Erythroblast (primary cell): ENCODE data around the gene VAV2.

ENCODE experiments used
- DNase-seq, 2 experiments: peaks; one replicate each; lab custom pipeline; 2025; lab: John Stamatoyannopoulos, UW
- GATA1 ChIP-seq: IDR thresholded peaks from 2 replicates; pipeline ENCODE4 v1.6.1; 2011; ENCODE audit warnings: low read depth, mild to moderate bottlenecking, control low read depth, low read length, moderate library complexity
- POLR2A ChIP-seq: IDR thresholded peaks from 2 replicates; pipeline ENCODE4 v1.6.1; 2011; ENCODE audit warnings: mild to moderate bottlenecking, low read length

Gene VAV2

DNA sequence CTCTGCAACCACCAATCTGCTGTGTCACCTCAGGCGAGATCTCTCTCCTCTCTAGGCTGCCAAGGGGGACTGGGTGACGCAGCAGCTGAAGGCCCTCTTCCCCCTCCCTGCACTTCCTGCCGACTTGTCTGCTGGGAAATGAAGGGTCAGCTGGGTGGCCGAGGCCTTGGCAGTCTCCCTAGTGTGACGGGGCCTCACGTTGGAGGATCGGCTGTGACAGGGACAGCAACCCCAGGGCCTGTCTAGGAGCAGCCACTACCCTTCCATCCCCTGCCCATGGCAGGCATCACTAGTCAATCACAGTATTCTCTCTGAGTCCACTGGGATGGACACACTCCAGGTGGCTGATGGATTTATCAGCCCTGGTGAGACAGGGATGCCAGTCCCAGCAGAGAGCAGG lies 146.7 kb downstream of the VAV2 start:
- DNase-seq, result no peak
- TF ChIP-seq GATA1, result no peak
- TF ChIP-seq POLR2A, result no peak

DNA sequence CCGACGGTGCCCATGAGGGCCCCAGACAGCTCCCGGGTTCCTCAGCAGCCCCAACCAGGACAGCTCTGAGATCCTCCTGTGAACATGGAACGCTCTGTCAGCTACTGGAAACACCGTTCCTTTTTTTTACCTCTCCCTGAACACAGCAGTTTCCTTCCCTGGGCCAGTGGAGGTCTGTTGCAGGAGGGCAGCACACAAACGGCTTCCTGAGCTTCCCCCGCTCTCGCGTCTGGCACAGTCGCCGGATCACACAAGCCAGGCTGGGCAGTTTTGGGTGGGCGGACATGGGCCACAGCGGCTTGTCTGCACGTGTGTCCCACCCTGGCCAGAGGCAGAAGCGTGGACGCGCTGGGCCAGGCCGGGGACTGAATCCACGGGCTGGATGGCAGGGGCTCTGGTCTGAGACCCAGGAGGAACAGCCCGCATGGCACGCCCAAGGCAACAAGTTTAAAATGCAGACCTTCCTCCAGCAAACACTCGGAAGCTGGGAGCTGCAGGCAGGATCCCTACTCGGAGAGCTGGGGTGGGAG lies 147.2 kb downstream of the VAV2 start:
- TF ChIP-seq GATA1, result no peak
- TF ChIP-seq POLR2A, result no peak
- no peak for DNase-seq

DNA sequence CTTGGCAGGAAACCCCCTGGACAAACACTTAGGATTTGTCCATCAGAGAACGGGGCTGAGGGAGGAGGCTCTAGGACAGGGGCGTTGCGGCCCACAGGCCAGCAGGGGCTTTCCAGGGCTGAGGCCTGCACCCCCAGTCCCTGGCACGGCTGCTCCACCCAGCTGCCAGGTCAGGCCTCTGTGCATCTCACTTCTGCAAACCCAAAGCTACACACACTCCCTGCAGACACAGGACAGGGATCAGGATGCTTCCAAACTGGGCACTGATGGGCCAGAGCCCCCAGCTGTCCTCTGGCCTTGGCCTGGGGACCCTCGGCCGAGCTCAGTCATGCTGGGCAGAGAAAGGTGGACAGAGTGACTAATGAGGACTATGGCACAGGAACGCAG lies 147.7 kb downstream of the VAV2 start:
- DNase-seq, result no peak
- TF ChIP-seq GATA1, result no peak
- no peak for TF ChIP-seq POLR2A

DNA sequence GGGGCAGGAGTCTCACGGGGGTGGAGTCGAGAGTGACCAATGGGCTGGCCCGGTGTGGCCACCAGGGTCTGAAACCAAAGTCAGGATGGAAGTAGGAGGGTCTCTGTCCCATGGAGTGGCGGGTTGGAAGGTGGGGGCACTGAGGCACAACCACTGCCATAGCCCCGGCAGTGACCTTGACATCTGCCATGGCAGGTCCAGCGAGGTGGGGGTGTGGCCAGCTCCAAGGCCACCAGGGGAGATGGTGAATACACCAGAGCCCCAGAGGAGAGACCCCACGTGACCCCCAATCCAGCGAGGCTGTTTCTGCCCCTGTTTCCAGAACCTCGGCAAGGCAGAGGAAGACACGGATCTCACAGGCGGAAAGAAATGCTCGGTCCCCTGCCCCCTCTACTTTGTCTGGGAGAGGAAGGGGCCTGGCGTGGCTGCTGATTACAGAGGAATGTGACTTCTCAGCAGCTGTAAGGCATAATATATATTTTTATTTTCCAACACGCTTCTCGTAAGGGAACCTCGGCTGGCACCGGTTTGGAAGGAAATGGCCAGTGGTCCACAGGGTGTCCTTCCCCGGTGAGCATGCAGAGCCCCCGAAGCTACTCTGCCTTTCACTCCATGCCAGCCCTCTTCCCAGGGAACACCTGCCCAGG lies 148.2 kb downstream of the VAV2 start:
- no peak for TF ChIP-seq POLR2A
- no peak for TF ChIP-seq GATA1
- DNase-seq, result no peak

DNA sequence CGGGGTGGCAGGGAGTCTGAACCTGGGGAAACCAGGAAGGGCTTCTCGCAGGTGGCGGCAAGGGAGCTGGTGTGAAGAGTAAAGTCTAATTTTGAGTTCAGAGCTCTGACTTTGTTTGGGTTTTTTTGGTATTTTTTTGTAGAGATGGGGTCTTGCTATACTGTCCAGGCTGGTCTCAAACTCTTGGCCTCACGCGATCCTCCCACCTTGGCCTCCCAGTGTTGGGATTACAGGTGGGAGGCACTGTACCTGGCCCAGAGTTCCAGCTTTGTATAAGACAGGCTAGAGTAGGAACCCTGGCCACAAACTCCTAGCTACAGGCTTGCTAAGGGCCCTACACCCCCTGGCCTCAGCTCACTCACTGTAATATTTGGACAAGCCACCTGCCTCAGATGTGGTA lies 148.9 kb downstream of the VAV2 start:
- TF ChIP-seq GATA1 (no peak), POLR2A (no peak)
- no peak for DNase-seq

DNA sequence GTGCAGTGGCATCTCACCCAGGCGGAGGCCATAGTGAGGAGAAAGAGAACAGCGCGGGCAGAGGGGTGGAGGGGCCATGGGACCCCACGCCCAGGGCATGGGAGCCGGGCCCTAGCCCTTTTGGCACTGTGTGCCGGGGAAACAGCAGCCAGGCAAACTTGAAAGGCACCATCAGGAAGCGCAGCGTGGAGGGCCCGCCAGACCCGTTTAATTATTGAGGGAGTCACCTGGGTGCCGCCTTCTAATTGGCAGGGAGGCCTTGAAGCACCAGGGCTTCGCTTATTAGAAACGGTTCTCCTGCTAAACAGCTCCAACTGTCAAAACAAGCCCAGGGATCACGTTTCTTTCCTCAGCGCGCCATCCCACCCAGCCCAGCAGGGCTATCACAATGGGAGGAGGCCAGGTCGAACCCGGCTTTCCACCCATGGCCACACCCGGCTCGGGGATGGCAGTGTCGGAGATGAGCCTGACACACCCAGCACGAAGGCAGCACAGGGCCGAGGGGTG lies 149.3 kb downstream of the VAV2 start:
- TF ChIP-seq POLR2A, result no peak
- TF ChIP-seq GATA1, result no peak
- no peak for DNase-seq

DNA sequence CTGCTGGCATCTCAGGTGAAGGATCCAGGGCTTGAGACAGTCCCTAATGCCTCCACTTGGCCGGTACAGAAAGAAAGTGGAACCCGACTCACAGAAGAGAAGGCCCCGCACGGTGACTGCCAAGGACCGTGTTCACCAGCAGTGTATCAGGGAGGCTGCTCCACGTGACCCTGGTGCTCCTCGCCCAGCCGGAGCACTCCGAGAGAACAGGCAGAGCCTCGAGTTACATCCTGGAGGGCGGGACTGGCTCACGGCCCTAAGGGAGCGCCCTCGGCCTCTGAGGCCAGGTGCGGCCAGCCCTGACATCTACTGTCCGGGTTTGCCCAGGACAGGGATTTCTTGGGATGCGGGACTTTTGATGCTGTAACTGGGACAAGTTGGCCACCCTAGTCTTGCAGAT lies 149.9 kb downstream of the VAV2 start:
- TF ChIP-seq POLR2A (no peak), GATA1 (no peak)
- DNase-seq, result no peak

DNA sequence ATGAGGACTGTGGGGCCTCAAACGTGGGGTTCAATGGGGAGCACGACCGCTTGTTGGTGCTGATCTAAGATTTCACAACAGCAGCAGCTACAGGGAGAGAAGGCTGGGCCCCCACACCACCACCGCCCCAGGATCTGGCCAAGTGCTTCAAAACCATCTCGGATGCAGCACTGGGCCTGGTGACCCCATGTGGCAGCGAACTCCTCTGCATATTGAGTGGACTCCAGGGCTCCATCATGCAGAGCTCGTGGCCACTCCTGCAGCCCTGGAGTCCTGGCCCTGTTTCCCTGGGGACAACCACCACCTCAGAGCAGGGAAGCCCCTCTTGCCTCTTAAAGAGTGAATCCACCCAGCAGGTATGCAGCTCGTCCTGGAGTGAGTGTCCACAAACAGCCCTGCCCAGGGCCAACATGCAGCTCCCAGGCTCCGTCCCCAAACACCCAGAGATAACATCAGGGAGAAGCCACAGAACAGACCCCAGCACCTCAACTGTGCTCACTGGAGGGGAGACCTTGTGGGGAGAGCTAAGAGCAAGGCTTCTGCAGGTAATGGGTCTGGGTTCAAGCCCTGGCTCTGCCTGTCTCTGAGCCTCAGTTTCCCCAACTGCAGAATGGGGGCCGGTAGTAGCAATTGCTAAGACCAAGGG lies 150.8 kb downstream of the VAV2 start:
- no peak for DNase-seq
- TF ChIP-seq POLR2A, result no peak
- TF ChIP-seq GATA1, result no peak

DNA sequence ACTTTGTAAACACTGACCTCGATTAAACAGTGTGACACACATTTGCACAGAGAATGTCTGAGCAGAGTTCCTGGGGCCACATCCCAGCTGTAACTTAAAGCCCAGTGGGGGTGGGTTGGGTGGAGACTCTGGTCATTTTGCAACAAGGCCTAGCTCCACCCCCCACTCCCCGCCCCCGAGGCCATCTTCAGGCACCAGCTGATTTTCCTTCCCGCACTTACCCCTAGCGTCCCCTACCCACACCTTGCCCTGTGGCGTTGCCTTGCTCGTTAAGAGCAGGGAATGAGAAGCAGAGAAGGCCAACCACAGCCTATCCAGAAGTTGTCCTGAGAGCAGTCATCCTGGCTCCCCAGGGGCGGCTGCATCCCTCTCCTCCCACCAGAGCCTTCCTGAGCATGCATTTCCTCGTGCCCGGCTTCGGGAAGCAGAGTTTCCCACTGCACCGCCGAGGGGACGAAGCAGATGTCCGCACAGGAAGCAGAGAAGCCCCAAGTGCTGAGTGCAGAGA lies 152.2 kb downstream of the VAV2 start:
- no peak for DNase-seq
- TF ChIP-seq POLR2A, result no peak
- TF ChIP-seq GATA1, result no peak

DNA sequence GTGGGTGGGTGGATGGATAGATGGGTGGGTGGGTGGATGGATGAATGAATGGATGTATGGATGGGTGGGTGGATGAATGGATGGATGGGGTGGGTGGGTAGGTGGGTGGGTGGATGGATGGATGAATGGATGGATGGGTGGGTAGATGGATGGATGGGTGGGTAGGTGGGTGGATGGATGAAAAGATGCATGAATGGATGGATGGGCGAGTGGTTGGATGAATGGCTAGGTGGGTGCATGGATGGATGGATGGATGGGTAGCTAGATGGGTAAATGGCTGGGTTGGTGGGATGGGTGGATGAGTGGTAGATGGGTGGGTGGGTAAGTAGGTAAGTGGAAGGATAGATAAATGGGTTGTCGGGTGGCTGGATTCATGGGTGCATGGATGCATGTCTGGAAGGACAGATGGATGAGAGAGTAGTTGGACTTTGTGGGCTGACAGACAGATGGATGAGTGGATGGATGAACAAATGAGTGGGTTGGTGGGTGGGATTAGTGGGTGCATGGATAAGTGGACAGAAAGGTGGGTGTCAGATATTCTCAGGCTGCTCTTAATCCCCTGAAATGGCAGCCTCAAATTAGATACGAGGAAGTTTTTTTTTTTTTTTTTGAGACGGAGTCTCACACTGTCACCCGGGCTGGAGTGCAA lies 153.1 kb downstream of the VAV2 start:
- TF ChIP-seq POLR2A, result no peak
- TF ChIP-seq GATA1, result no peak
- DNase-seq, result no peak

DNA sequence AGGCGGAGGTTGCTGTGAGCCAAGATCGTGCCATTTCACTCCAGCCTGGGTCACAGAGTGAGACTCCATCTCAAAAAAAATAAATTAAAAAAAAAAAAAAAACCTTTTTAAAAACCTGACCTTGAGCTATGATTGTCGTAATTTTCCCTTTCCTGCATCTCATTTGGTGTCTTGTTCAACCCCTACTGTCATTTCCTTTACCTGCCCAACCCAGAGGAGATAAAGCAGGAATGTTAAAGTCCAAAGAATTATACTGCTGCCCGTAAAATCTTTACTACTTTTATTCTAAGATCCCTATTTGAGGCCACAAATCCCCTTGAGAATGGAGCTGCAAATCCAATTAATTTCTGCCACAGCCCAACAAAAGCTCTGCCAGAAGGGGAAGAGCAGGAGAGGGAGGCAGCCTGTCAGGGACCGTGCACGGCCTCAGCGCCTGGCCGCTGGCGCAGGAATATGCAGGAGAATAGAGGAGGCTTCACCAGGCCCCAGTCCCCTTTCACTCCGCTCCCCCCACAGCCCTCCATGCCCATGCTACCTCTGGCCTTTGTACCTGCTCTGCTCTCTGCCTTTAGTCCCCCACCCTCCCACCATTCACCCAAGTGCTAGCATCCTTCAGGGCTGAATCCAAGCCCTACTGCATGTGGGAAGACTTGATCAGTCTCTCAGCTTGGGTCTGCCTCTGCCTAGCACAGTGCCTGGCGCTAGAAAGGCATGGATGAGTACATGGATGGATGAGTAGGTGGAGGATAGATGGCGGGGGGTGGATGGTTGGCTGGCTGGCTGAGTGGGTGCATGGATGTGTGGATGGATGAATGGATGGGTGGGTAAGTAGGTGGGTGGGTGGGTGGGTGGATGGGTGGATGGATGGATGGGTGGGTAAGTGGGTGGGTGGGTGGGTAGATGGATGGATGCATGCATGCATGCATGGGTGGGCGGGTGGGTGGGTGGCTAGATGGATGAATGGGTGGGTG lies 154.2 kb downstream of the VAV2 start:
- DNase-seq, result no peak

DNA sequence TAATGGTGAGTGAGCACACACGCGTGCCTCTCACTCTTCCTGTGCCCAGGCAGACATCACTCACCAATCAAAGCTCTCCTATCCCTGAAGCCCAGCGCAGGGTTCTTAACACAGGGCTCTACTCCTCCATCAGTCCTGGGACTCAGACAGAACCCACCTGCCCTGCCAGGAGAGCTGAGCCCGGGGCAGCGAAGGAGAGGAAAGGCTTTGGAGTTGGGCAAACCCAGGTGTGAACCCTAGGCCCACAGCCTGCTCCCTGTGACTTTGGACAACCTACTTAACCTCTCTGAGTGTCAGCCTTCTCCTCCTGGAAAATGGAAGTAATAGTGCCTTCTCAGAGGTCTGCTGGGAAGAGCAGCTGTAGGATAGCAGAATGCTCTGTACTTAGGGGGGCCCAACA lies 155.3 kb downstream of the VAV2 start:
- DNase-seq, result no peak
- TF ChIP-seq GATA1 (no peak), POLR2A (no peak)

More for the DNA sequence above, 154.2 kb downstream of the VAV2 start:
- no peak for TF ChIP-seq POLR2A
- no peak for TF ChIP-seq GATA1

DNA sequence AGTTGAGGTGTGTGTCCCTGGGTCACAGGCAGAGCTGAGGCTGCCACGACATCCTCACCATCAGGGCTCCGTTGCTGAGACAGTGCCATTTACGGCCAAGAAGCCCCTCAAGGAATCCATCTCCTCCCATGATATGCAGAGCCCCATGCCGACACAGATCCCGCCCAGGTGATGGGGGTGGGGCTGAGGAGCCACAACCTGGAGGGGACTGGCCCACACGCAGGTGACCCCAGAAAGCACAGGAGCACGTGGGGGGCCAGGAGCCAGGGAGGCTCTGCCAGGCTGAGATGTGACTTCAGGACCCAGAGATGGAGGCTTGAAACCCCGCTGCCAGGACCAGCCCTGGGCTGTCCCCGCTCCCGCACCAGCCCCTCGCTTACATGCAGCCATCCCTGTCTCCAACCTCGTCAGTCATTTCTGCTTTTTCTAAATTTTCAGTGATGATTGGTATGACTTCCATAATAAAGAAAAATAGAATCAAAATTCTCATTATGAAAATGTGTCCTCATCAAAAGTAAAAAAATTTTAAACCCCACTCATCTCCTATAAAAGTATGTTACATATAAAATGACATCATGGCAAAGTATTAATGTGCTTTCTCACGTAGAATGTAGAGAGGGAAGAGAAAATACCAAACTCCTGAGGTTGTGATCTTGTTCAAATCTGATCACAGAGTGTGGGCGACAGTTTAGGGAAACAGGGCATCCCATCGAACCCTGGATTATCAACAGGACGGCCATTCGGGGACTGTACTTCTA lies 155.9 kb downstream of the VAV2 start:
- DNase-seq, result no peak
- TF ChIP-seq GATA1 (no peak), POLR2A (no peak)
